ENCODE results near the gene ZNF473. TPM values are rescaled to one million over a fixed set of nuclear protein-coding genes. Genes with fewer than 3 reads are reported as not detected.

ZNF473 gene
- total and polyA plus RNA-seq, 2 of the 13 experiments (the other 11 are each of a cell fraction or from before 2014, with no cell fraction given) = 5.8 to 11.9 TPM

DNA sequence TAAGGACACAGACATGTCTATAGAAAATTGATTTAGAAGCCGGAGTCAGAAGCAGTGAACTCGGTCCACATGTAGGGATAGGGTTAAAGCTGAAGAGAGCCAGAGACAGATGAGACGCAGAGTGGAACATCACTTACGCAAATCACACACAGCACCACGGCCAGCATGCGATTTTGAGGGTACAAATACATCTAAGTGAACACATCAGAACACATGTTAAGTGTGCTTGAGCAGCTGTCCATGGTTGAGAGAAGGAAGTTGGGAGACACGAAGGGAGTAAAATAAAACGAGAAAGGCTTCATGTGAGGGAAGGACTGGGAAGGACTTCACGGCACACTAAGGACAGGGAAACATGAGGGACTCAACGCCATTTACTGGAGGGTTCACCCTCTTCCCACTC lies 39.5 kb upstream of the ZNF473 start:
- TF ChIP-seq DMAP1 (CRISPR knock-in tag; IDR thresholded peaks at IDR 0.05) (no peak), ZBTB3 (CRISPR knock-in tag; IDR thresholded peaks at IDR 0.05; ENCODE audit: borderline replicate concordance, low read depth) (no peak), HHEX (CRISPR knock-in tag; IDR thresholded peaks at IDR 0.05) (no peak), GZF1 (CRISPR knock-in tag; IDR thresholded peaks at IDR 0.05) (no peak), ZSCAN22 (CRISPR knock-in tag; IDR thresholded peaks at IDR 0.05) (no peak)
- TF ChIP-seq, protein P1, sequence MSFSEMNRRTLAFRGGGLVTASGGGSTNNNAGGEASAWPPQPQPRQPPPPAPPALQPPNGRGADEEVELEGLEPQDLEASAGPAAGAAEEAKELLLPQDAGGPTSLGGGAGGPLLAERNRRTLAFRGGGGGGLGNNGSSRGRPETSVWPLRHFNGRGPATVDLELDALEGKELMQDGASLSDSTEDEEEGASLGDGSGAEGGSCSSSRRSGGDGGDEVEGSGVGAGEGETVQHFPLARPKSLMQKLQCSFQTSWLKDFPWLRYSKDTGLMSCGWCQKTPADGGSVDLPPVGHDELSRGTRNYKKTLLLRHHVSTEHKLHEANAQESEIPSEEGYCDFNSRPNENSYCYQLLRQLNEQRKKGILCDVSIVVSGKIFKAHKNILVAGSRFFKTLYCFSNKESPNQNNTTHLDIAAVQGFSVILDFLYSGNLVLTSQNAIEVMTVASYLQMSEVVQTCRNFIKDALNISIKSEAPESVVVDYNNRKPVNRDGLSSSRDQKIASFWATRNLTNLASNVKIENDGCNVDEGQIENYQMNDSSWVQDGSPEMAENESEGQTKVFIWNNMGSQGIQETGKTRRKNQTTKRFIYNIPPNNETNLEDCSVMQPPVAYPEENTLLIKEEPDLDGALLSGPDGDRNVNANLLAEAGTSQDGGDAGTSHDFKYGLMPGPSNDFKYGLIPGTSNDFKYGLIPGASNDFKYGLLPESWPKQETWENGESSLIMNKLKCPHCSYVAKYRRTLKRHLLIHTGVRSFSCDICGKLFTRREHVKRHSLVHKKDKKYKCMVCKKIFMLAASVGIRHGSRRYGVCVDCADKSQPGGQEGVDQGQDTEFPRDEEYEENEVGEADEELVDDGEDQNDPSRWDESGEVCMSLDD (CRISPR knock-in tag; IDR thresholded peaks at IDR 0.05; ENCODE audit: borderline replicate concordance) = no peak
- TF ChIP-seq, protein P2, sequence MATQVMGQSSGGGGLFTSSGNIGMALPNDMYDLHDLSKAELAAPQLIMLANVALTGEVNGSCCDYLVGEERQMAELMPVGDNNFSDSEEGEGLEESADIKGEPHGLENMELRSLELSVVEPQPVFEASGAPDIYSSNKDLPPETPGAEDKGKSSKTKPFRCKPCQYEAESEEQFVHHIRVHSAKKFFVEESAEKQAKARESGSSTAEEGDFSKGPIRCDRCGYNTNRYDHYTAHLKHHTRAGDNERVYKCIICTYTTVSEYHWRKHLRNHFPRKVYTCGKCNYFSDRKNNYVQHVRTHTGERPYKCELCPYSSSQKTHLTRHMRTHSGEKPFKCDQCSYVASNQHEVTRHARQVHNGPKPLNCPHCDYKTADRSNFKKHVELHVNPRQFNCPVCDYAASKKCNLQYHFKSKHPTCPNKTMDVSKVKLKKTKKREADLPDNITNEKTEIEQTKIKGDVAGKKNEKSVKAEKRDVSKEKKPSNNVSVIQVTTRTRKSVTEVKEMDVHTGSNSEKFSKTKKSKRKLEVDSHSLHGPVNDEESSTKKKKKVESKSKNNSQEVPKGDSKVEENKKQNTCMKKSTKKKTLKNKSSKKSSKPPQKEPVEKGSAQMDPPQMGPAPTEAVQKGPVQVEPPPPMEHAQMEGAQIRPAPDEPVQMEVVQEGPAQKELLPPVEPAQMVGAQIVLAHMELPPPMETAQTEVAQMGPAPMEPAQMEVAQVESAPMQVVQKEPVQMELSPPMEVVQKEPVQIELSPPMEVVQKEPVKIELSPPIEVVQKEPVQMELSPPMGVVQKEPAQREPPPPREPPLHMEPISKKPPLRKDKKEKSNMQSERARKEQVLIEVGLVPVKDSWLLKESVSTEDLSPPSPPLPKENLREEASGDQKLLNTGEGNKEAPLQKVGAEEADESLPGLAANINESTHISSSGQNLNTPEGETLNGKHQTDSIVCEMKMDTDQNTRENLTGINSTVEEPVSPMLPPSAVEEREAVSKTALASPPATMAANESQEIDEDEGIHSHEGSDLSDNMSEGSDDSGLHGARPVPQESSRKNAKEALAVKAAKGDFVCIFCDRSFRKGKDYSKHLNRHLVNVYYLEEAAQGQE (IDR thresholded peaks at IDR 0.05; ENCODE audit: borderline replicate concordance in 1 of 2, low read depth in 1 of 2, low read length in 2 of 2) = 0 out of 4 replicates have a peak, but pooled peaks of 1 of the 2 experiments have one; percentile 15

More for the DNA sequence above, 39.5 kb upstream of the ZNF473 start:
- WGBS (ENCODE audit: low lambda C conversion rate) = 93% methylated on average over 10 of the region's 10 CpGs
- in situ Hi-C loops (cut with HindIII; ENCODE audit: extremely low pct_ligation_motif_present, low pct_unique_long_range_greater_than_20kb) = no loop called here
- no peak for FAIRE-seq
- intact Hi-C loops (cut with micrococcal nuclease; ENCODE audit: unreplicated experiment) = no loop called here
- no peak overlapping the region for H3K4me3 ChIP-seq (replicated peaks in 1 of 3; ENCODE audit: insufficient read depth in 1 of 3, low read depth in 2 of 3, low read length in 3 of 3)
- POLR2A ChIA-PET = no interaction called here
- no peak for DNase-seq (ENCODE audit: low spot score)
- no peak overlapping the region for H3K9ac ChIP-seq (ENCODE audit: insufficient read depth, low read depth, low read length)
- no peaks in the 10 kb centered on the region for H3K79me2 ChIP-seq (ENCODE audit: insufficient read depth, low read length)
- H3K27me3 ChIP-seq (ENCODE audit: control insufficient read depth in 1 of 2, insufficient read depth in 2 of 2, low read length in 2 of 2) = no peaks in the 10 kb centered on the region
- H3K4me1 ChIP-seq (ENCODE audit: insufficient read depth, low read length) = no peaks in the 10 kb centered on the region
- H2AFZ ChIP-seq (ENCODE audit: low read length) = no peak overlapping the region
- H3K36me3 ChIP-seq (replicated peaks in 1 of 2; ENCODE audit: control insufficient read depth in 1 of 2, insufficient read depth in 2 of 2, low read length in 2 of 2) = peaks cover 2 to 3% of the 10 kb centered on the region in 2 experiments; a peak in 1 of 5 replicates
- no peak overlapping the region for H3K27ac ChIP-seq (ENCODE audit: extremely low read length, insufficient read depth, low read length)
- H4K20me1 ChIP-seq (ENCODE audit: insufficient read depth, low read length) = peaks cover 20% of the 10 kb centered on the region; the same call in 1 of the 2 replicates
- no peaks in the 10 kb centered on the region for H3K9me3 ChIP-seq (ENCODE audit: low read length)
- no peak overlapping the region for H3K4me2 ChIP-seq (ENCODE audit: low read depth, low read length)
- no TSS peak for BruUV-seq (replicated peaks)
- CTCF ChIA-PET (ENCODE audit: low intra/inter-chr PET ratio, low total read pairs) = no interaction called here
- no peak for ATAC-seq
